GM10266 (cell line): Measurements from ENCODE around the gene SLC7A10.

Experiments used
- DNase-seq: peaks from one replicate; pipeline ENCODE4 v3.0.0; 2012; ENCODE audit errors: extremely low spot score
- CTCF ChIP-seq: IDR thresholded peaks from 2 replicates; pipeline ENCODE4 v1.5.1; 2012; ENCODE audit warnings: mild to moderate bottlenecking, low read depth; ENCODE audit not compliant: control insufficient read depth, insufficient read depth; ENCODE audit errors: missing control alignments

SLC7A10 gene

GRCh38 chr19:33225458-33225926 is at the start of gene SLC7A10:
Gene SLC7A10 (minus strand): TSS chr19:33225850. CDS start chr19:33225703, 147 bp downstream.
- no peak for TF ChIP-seq CTCF
- DNase-seq, result no peak

DNA sequence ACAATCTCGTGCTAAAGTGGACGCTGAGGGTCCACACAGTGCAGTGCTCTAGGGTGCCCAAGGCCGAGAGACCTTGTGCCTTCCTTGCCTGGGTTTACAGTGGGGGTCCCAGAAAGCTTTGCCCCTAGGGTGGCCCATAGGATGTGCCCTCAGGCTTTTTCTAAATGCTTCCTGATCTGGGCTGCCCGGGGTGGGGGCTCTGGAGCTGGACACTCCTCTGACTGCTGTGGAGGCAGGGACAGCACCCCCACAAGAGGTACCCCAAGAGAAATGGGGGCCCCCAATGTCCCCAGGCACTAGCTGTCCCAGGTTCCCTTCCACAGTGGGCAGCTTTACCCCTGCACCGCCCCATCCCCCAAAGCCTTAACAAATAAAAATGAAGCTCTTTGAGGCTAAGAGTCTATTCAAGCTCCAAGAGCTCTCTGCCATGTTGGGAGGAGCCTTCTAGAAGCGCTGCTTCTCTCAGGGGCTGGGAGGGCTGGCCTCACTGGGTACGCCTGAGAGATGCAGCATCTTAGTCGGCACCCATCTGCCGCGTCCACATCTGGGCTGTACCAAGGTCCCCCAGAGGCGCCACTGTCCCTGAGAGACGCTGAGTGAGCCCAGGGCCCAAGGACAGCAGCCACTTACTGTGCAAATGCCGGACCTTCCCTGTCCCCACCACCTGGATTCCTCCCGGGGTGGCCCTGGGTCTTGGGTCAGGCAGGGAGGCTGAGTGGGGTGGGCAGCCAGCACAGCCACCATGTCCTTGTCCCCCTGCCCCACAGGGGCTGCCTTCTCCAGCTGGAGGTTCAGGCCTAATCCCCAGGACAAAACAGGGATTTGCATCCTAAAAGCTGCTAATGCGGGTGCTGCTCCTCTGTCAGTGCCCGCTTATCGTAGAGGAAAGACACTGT is 49.3 kb upstream of the SLC7A10 start:
- TF ChIP-seq CTCF, result no peak
- DNase-seq, result no peak

GRCh38 chr19:33273881-33274662 is 48.4 kb upstream of the SLC7A10 start:
- DNase-seq, result no peak
- no peak for TF ChIP-seq CTCF

DNA sequence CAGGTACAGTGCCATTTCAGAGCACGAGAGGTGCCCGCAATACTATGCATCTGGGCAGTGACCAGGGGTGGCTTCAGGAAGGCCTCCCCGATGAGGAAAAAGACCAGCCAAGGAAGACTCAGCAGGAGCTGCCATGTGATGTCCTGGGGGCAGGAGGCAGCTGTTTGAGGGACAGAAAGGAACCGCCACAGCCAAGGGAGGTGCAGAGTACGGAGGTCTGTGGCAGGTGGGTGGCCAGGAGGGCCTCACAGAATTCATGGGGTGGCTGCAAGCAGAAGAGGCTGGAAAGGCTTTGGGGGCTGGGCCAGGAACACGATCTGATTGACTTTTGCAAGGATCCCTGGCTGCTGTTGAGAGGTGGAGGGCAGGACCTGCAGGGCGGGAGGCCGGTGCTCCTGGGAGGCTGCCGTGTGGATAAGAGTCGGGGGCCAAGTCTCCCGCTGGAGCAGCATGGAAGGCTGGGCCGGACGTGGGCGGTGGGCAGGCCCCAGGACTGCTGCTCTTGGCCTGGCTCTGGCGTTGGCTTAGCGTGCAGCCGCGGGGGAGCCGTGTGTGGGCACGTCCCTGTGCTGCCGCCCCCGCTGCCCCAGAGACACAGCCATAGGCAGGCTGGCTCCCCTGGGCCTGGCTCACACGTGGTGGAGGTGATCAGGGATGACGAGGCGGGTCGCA is 47.6 kb upstream of the SLC7A10 start:
- no peak for TF ChIP-seq CTCF
- DNase-seq, result no peak

DNA sequence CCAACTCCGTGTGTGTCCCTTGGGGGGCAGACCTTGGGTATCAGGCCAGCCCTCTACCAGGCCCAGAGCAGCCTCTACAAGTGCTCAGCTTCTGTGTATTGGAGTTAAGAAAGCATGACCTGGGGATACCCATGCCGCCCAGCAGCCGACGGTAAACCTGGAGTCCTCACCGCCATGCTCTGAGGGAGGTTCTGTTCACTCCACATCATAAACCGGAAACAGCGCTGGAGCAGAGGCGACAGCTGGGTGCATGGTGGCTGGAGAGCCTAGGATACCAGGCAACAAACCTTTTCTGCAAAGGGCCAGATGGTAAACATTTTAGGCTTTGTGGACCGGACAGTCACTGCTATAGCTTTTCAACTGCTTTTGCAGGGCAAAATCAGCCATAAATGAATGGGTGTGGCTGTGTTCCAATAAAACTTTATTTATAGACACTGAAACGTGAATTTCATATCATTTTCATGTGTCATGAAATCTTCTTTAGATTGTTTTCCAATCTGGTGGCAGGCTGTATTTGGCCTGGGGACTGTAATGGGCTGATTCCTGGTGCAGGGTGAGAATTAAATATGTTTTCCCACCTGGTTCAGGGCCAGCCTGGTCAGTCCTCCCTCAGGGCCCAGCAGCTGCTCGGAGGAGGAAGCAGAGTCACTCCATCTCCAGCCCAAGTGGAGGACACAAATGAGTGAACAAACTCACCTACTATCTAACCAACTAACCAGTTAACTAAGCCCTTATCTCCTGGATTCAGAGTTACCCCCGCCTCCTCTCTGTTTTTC is 45.8 kb upstream of the SLC7A10 start:
- no peak for DNase-seq
- TF ChIP-seq CTCF, result no peak

GRCh38 chr19:33270769-33271168 is 45.1 kb upstream of the SLC7A10 start:
- no peak for DNase-seq
- TF ChIP-seq CTCF, result no peak
